ENCODE measurements around the gene AOPEP. TPM values are rescaled to one million over a fixed set of nuclear protein-coding genes. Genes with fewer than 3 reads are reported as not detected.
A peak's percentile ranks its signal among the peaks of the same experiment; 100 is the strongest.

The AOPEP gene
- total and polyA plus RNA-seq, 2 of the 13 experiments (the other 11 are each of a cell fraction or from before 2014, with no cell fraction given), result 22.2 to 41.6 TPM

GRCh38 chr9:94867281-94867841 is 140.9 kb downstream of the AOPEP start (continued):
- no peak for TF ChIP-seq ZBTB10 (CRISPR knock-in tag; IDR thresholded peaks at IDR 0.05; ENCODE audit: borderline replicate concordance)
- TF ChIP-seq TERF1 (CRISPR knock-in tag; IDR thresholded peaks at IDR 0.05), result no peak
- no peak for TF ChIP-seq IRX3 (CRISPR knock-in tag; IDR thresholded peaks at IDR 0.05; ENCODE audit: borderline replicate concordance, low read depth)
- TF ChIP-seq IKZF1 (IDR thresholded peaks at IDR 0.05), result no peak
- TF ChIP-seq ELK4 (CRISPR knock-in tag; IDR thresholded peaks at IDR 0.05; ENCODE audit: borderline replicate concordance), result no peak
- no peak for TF ChIP-seq ZNF34 (CRISPR knock-in tag; IDR thresholded peaks at IDR 0.05; ENCODE audit: borderline replicate concordance)
- TF ChIP-seq USF2 (IDR thresholded peaks at IDR 0.05; ENCODE audit: low read depth, low read length), result no peak
- TF ChIP-seq USF2 (CRISPR knock-in tag; IDR thresholded peaks at IDR 0.05; ENCODE audit: borderline replicate concordance), result no peak
- peak; percentile 64; the same call in 1 of the 2 replicates for TF ChIP-seq ZNF574 (CRISPR knock-in tag; IDR thresholded peaks at IDR 0.05)
- TF ChIP-seq ZNF235 (CRISPR knock-in tag; IDR thresholded peaks at IDR 0.05; ENCODE audit: borderline replicate concordance), result no peak
- TF ChIP-seq ZNF333 (CRISPR knock-in tag; IDR thresholded peaks at IDR 0.05; ENCODE audit: borderline replicate concordance), result no peak
- TF ChIP-seq ZNF839 (CRISPR knock-in tag; IDR thresholded peaks at IDR 0.05; ENCODE audit: borderline replicate concordance), result no peak
- no peak for TF ChIP-seq ZXDC (CRISPR knock-in tag; IDR thresholded peaks at IDR 0.05)
- TF ChIP-seq ZNF558 (CRISPR knock-in tag; IDR thresholded peaks at IDR 0.05; ENCODE audit: borderline replicate concordance), result no peak
